GM03348 (cell line): Measurements from ENCODE around the gene STOML1.

Experiments used
- DNase-seq: peaks from one replicate; pipeline ENCODE4 v3.0.0; 2012; ENCODE audit warnings: low spot score

Gene STOML1

GRCh38 chr15:73928971-73929627 is 63.0 kb downstream of the STOML1 start:
- peak; percentile 53 for DNase-seq
